Karpas-422 (cell line): ENCODE measurements around the gene NFAT5. TPM values are rescaled to one million over a fixed set of nuclear protein-coding genes. Genes with fewer than 3 reads are reported as not detected.
"Not testable (repeated sequence)": the region's sequence is repeated elsewhere in the genome, so short reads cannot be mapped to it uniquely, and the experiment has no call there.

Experiments
- DNase-seq: peaks from one replicate; pipeline ENCODE4 v3.0.0-alpha.2; 2015
- H2AFZ ChIP-seq: fragments of 200-600 bp; sonication (generic); 2 replicates; pipeline ENCODE4 v1.6.1; 2014; ENCODE audit warnings: antibody characterized with exemption, low read length, mixed read lengths
- H3K27ac ChIP-seq: fragments of 200-600 bp; sonication (generic); 2 replicates; pipeline ENCODE4 v1.5.1; 2014; ENCODE audit warnings: mild to moderate bottlenecking, low read length, moderate library complexity
- H3K27me3 ChIP-seq: fragments of 200-600 bp; sonication (generic); 2 replicates; pipeline ENCODE4 v1.6.1; 2014; ENCODE audit warnings: low read length, mixed read lengths
- H3K36me3 ChIP-seq: fragments of 200-600 bp; sonication (generic); 2 replicates; pipeline ENCODE4 v1.6.1; 2014; ENCODE audit warnings: low read length, mixed read lengths; ENCODE audit not compliant: insufficient read depth
- H3K4me1 ChIP-seq: fragments of 200-600 bp; sonication (generic); 2 replicates; pipeline ENCODE4 v1.6.1; 2014; ENCODE audit warnings: mild to moderate bottlenecking, low read length, mixed read lengths
- H3K4me2 ChIP-seq: fragments of 200-600 bp; sonication (generic); 2 replicates; pipeline ENCODE4 v1.6.1; 2014; ENCODE audit warnings: low read length, low read depth, mild to moderate bottlenecking; ENCODE audit not compliant: poor library complexity, severe bottlenecking
- H3K4me3 ChIP-seq: fragments of 200-600 bp; sonication (generic); 2 replicates; pipeline ENCODE4 v1.5.1; 2014; ENCODE audit warnings: mild to moderate bottlenecking, antibody characterized with exemption, low read length, mixed read lengths
- H3K79me2 ChIP-seq: fragments of 200-600 bp; sonication (generic); 2 replicates; pipeline ENCODE4 v1.6.1; 2014; ENCODE audit warnings: mild to moderate bottlenecking, low read length, mixed read lengths
- H3K9ac ChIP-seq: fragments of 200-600 bp; sonication (generic); 2 replicates; pipeline ENCODE4 v1.6.0; 2014; ENCODE audit warnings: low read length
- H3K9me2 ChIP-seq: fragments of 200-600 bp; sonication (generic), shearing (Covaris generic); replicated peaks from 2 replicates; pipeline ENCODE4 v1.6.0; 2014; ENCODE audit warnings: mild to moderate bottlenecking, low read length, moderate library complexity; ENCODE audit not compliant: insufficient read depth
- H3K9me3 ChIP-seq: fragments of 300-700, 200-600 bp; sonication (generic); 2 replicates; pipeline ENCODE4 v1.6.1; 2014; ENCODE audit warnings: low read length, mixed read lengths
- H4K20me1 ChIP-seq: fragments of 200-600 bp; sonication (generic); 2 replicates; pipeline ENCODE4 v1.6.1; 2014; ENCODE audit warnings: mild to moderate bottlenecking, antibody characterized with exemption, low read length, low read depth; ENCODE audit not compliant: insufficient read depth
- total RNA-seq: library from RNA; depleted of rRNA; stranded (reverse); fragments of >200 nt; shearing (Covaris generic); gene quantifications from 2 replicates; pipeline ENCODE4 v1.2.3, GENCODE V29; 2014; ENCODE audit warnings: low replicate concordance

Gene NFAT5
- total RNA-seq, 1 experiment from 2014 or later = 41.6 TPM

- no peaks in the 10 kb centered on the region for H3K27me3 ChIP-seq
- peak overlapping the region; percentile 2 for H3K4me2 ChIP-seq
- H3K9me2 ChIP-seq = no peaks in the 10 kb centered on the region
- peaks cover 89% of the 10 kb centered on the region for H3K79me2 ChIP-seq
- no peak overlapping the region for H2AFZ ChIP-seq
- no peak overlapping the region for H3K9ac ChIP-seq
- H3K9me3 ChIP-seq = no peaks in the 10 kb centered on the region
- peaks cover 30% of the 10 kb centered on the region for H3K4me1 ChIP-seq
- H4K20me1 ChIP-seq = no peaks in the 10 kb centered on the region
- 0 out of 2 replicates have a peak, but pooled peaks cover 6% of the 10 kb centered on the region for H3K36me3 ChIP-seq
- no peak for DNase-seq
- no peak overlapping the region for H3K4me3 ChIP-seq
- peak overlapping the region; percentile 38 for H3K27ac ChIP-seq
Observed at GRCh38 chr16:69620573-69620972, 54.8 kb downstream of the NFAT5 start.

- H3K9me3 ChIP-seq = no peaks in the 10 kb centered on the region
- H3K79me2 ChIP-seq = peaks cover 86% of the 10 kb centered on the region
- H3K27me3 ChIP-seq = no peaks in the 10 kb centered on the region
- H3K4me2 ChIP-seq = peak overlapping the region; percentile 2
- no peak overlapping the region for H3K9ac ChIP-seq
- DNase-seq = no peak
- no peaks in the 10 kb centered on the region for H3K9me2 ChIP-seq
- H4K20me1 ChIP-seq = no peaks in the 10 kb centered on the region
- H2AFZ ChIP-seq = no peak overlapping the region
- H3K36me3 ChIP-seq = peaks cover 6% of the 10 kb centered on the region; the same call in 1 of the 2 replicates
- peak overlapping the region; percentile 38; the same call in 1 of the 2 replicates for H3K27ac ChIP-seq
- H3K4me1 ChIP-seq = peaks cover 33% of the 10 kb centered on the region
- H3K4me3 ChIP-seq = no peak overlapping the region
Observed at GRCh38 chr16:69621225-69621624, 55.5 kb downstream of the NFAT5 start.

GRCh38 chr16:69626256-69626655 lies 60.5 kb downstream of the NFAT5 start:
- no peak for DNase-seq
- H3K27me3 ChIP-seq = no peaks in the 10 kb centered on the region

GRCh38 chr16:69632828-69633227 lies 67.1 kb downstream of the NFAT5 start:
- peaks cover 52% of the 10 kb centered on the region for H3K79me2 ChIP-seq
- no peak overlapping the region for H3K4me3 ChIP-seq
- no peak overlapping the region for H2AFZ ChIP-seq
- no peaks in the 10 kb centered on the region; the same call in 1 of the 2 replicates for H3K9me3 ChIP-seq
- H3K9ac ChIP-seq = no peak overlapping the region
- no peaks in the 10 kb centered on the region for H3K4me1 ChIP-seq
- no peak overlapping the region for H3K4me2 ChIP-seq
- no peak for DNase-seq
- no peaks in the 10 kb centered on the region for H3K9me2 ChIP-seq
- peaks cover 38% of the 10 kb centered on the region for H3K36me3 ChIP-seq
- H3K27ac ChIP-seq = no peak overlapping the region
- H3K27me3 ChIP-seq = no peaks in the 10 kb centered on the region
- H4K20me1 ChIP-seq = no peaks in the 10 kb centered on the region

More at GRCh38 chr16:69626256-69626655, 60.5 kb downstream of the NFAT5 start:
- H4K20me1 ChIP-seq = no peaks in the 10 kb centered on the region
- no peaks in the 10 kb centered on the region for H3K9me2 ChIP-seq
- H3K27ac ChIP-seq = no peak overlapping the region
- H3K36me3 ChIP-seq = peaks cover 6% of the 10 kb centered on the region
- H3K9me3 ChIP-seq = no peaks in the 10 kb centered on the region
- H2AFZ ChIP-seq = no peak overlapping the region
- H3K4me2 ChIP-seq = no peak overlapping the region
- no peak overlapping the region for H3K4me3 ChIP-seq
- peaks cover 67% of the 10 kb centered on the region for H3K79me2 ChIP-seq
- peaks cover 8% of the 10 kb centered on the region for H3K4me1 ChIP-seq
- H3K9ac ChIP-seq = no peak overlapping the region

GRCh38 chr16:69633375-69633774 lies 67.6 kb downstream of the NFAT5 start:
- H3K27ac ChIP-seq = no peak overlapping the region
- no peaks in the 10 kb centered on the region for H4K20me1 ChIP-seq
- no peak overlapping the region for H3K9ac ChIP-seq
- H3K36me3 ChIP-seq = peaks cover 38% of the 10 kb centered on the region
- H3K9me2 ChIP-seq = no peaks in the 10 kb centered on the region
- DNase-seq = no peak
- H3K4me2 ChIP-seq = no peak overlapping the region
- no peaks in the 10 kb centered on the region for H3K4me1 ChIP-seq
- H2AFZ ChIP-seq = no peak overlapping the region
- no peak overlapping the region for H3K4me3 ChIP-seq
- H3K27me3 ChIP-seq = no peaks in the 10 kb centered on the region
- peaks cover 52% of the 10 kb centered on the region for H3K79me2 ChIP-seq
- no peaks in the 10 kb centered on the region; the same call in 1 of the 2 replicates for H3K9me3 ChIP-seq

- peaks cover 52% of the 10 kb centered on the region for H3K79me2 ChIP-seq
Observed at GRCh38 chr16:69636563-69637146, 70.9 kb downstream of the NFAT5 start.

GRCh38 chr16:69637206-69637865 lies 71.6 kb downstream of the NFAT5 start:
- peaks cover 52% of the 10 kb centered on the region for H3K79me2 ChIP-seq

More at GRCh38 chr16:69636563-69637146, 70.9 kb downstream of the NFAT5 start:
- not testable (repeated sequence) for DNase-seq, H3K9ac ChIP-seq, H3K4me2 ChIP-seq, H3K9me3 ChIP-seq, H3K4me3 ChIP-seq, H3K4me1 ChIP-seq, H4K20me1 ChIP-seq, H3K27me3 ChIP-seq, H2AFZ ChIP-seq, H3K27ac ChIP-seq, H3K9me2 ChIP-seq
- peaks cover 32% of the 10 kb centered on the region for H3K36me3 ChIP-seq

GRCh38 chr16:69643997-69644396 lies 78.2 kb downstream of the NFAT5 start:
- H3K4me1 ChIP-seq, H2AFZ ChIP-seq, H3K27me3 ChIP-seq, H3K9me2 ChIP-seq, H3K27ac ChIP-seq, H3K9ac ChIP-seq, H4K20me1 ChIP-seq, H3K9me3 ChIP-seq, DNase-seq, H3K4me3 ChIP-seq, H3K4me2 ChIP-seq: not testable (repeated sequence)
- peaks cover 58% of the 10 kb centered on the region for H3K79me2 ChIP-seq
- peaks cover 12% of the 10 kb centered on the region; the same call in 1 of the 2 replicates for H3K36me3 ChIP-seq

More at GRCh38 chr16:69637206-69637865, 71.6 kb downstream of the NFAT5 start:
- not testable (repeated sequence) for H3K4me2 ChIP-seq, H3K9me2 ChIP-seq, H3K4me3 ChIP-seq, H4K20me1 ChIP-seq, DNase-seq, H3K27me3 ChIP-seq, H3K4me1 ChIP-seq, H3K9me3 ChIP-seq, H3K27ac ChIP-seq, H2AFZ ChIP-seq, H3K9ac ChIP-seq
- H3K36me3 ChIP-seq = peaks cover 29% of the 10 kb centered on the region
